ENCODE measurements around the gene ARSG. TPM values are rescaled to one million over a fixed set of nuclear protein-coding genes. Genes with fewer than 3 reads are reported as not detected.

The ARSG gene
- total and polyA plus RNA-seq, 7 donors = 1.7 to 6.1 (median 2.5) TPM

DNA sequence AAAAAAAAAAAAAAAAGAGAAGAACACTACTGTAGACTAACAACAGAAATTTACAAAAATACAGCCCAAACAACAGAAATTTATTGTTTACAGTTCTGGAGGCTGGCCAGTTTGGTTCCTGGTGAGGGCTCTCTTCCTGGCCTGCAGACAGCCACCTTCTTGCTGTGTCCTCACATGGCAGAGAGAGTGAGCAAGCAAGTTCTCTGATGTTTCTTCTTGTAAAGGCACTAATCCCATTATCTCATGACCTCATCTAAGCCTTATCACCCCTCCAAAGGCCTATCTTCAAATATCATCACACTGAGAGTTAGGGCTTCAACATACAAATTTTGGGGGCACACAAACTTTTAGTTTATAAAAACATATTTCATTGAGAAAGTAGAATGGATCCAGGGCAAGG lies 7.3 kb downstream of the ARSG start:
- no peak for DNase-seq
- no peak overlapping the region for H3K4me3 ChIP-seq
- TF ChIP-seq, protein P1, sequence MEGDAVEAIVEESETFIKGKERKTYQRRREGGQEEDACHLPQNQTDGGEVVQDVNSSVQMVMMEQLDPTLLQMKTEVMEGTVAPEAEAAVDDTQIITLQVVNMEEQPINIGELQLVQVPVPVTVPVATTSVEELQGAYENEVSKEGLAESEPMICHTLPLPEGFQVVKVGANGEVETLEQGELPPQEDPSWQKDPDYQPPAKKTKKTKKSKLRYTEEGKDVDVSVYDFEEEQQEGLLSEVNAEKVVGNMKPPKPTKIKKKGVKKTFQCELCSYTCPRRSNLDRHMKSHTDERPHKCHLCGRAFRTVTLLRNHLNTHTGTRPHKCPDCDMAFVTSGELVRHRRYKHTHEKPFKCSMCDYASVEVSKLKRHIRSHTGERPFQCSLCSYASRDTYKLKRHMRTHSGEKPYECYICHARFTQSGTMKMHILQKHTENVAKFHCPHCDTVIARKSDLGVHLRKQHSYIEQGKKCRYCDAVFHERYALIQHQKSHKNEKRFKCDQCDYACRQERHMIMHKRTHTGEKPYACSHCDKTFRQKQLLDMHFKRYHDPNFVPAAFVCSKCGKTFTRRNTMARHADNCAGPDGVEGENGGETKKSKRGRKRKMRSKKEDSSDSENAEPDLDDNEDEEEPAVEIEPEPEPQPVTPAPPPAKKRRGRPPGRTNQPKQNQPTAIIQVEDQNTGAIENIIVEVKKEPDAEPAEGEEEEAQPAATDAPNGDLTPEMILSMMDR (IDR thresholded peaks at IDR 0.05) = no peak
- H3K4me1 ChIP-seq = peaks cover 15% of the 10 kb centered on the region
- intact Hi-C loops (cut with DNase I) = no loop called here
- H3K36me3 ChIP-seq (ENCODE audit: insufficient read depth in 1 of 2, low read depth in 1 of 2) = no peaks in the 10 kb centered on the region
- no peaks in the 10 kb centered on the region for H3K27me3 ChIP-seq (ENCODE audit: insufficient read depth in 3 of 3, low read length in 2 of 3)
- ATAC-seq = no peak
- no peak overlapping the region for H3K27ac ChIP-seq
- no peaks in the 10 kb centered on the region for H3K9me3 ChIP-seq

- 97 to 99% (median 99%) methylated on average over 3 of the region's 3 CpGs for WGBS, 3 donors
- Histone ChIP-seq H3K27me3 (ENCODE audit: insufficient read depth in 3 of 3, low read length in 2 of 3) (no peaks in the 10 kb centered on the region), H3K27ac (no peak overlapping the region), H3K4me1 (peaks cover 15% of the 10 kb centered on the region), H3K4me3 (no peak overlapping the region), H3K36me3 (ENCODE audit: insufficient read depth in 1 of 2, low read depth in 1 of 2) (no peaks in the 10 kb centered on the region), H3K9me3 (no peaks in the 10 kb centered on the region)
- ATAC-seq (no peak), DNase-seq (no peak)
- TF ChIP-seq, protein P1 (IDR thresholded peaks at IDR 0.05) = no peak
- intact Hi-C loops (cut with DNase I) = no loop called here
Measured at GRCh38 chr17:68299817-68300216, 8.5 kb downstream of the ARSG start.

DNA sequence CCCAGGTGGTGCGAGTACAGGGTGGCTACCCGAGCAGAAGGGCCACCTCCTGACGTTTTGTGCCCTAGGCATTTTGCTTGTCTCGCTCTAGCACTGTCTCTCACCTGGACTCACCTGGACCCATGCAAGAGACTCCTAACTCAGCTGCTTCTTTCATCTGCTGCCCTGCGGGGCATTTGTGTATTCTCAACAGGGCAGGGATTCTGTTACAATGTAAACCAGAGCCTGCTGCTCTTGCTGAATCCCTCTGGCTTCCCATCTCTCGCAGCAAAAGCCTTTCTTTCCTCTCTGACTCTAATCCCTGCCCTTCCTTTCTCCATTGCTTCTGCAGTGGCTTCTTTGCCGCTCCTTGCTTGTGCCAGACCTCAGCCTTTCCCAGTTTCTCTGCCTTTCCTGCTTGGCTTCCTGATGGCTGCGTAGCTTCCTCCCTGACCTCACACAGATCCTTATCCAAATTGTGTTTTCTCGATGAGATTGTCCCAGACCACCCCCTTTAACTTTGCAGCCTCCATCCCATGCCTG lies 10.2 kb downstream of the ARSG start:
- Histone ChIP-seq H3K4me1 (peaks cover 11% of the 10 kb centered on the region), H3K4me3 (no peak overlapping the region), H3K9me3 (no peaks in the 10 kb centered on the region), H3K36me3 (ENCODE audit: insufficient read depth in 1 of 2, low read depth in 1 of 2) (no peaks in the 10 kb centered on the region), H3K27ac (no peak overlapping the region), H3K27me3 (ENCODE audit: insufficient read depth in 3 of 3, low read length in 2 of 3) (no peaks in the 10 kb centered on the region)
- intact Hi-C loops (cut with DNase I) = no loop called here
- no peak for DNase-seq
- ATAC-seq = no peak
- 66 to 74% (median 71%) methylated on average over 9 of the region's 9 CpGs for WGBS, 3 donors
- TF ChIP-seq, protein P1 (IDR thresholded peaks at IDR 0.05) = no peak

GRCh38 chr17:68302066-68302564 lies 10.8 kb downstream of the ARSG start:
- H3K27me3 ChIP-seq (ENCODE audit: insufficient read depth in 3 of 3, low read length in 2 of 3) = no peaks in the 10 kb centered on the region
- WGBS, 3 donors = 64 to 76% (median 67%) methylated on average over 10 of the region's 10 CpGs
- H3K9me3 ChIP-seq = no peaks in the 10 kb centered on the region
- intact Hi-C loops (cut with DNase I) = no loop called here
- H3K27ac ChIP-seq = no peak overlapping the region
- TF ChIP-seq, protein P1 (IDR thresholded peaks at IDR 0.05) = no peak
- no peak overlapping the region for H3K4me3 ChIP-seq
- ATAC-seq (no peak), DNase-seq (no peak)
- no peaks in the 10 kb centered on the region for H3K36me3 ChIP-seq (ENCODE audit: insufficient read depth in 1 of 2, low read depth in 1 of 2)
- H3K4me1 ChIP-seq = peaks cover 5% of the 10 kb centered on the region

GRCh38 chr17:68302666-68303065 lies 11.4 kb downstream of the ARSG start:
- H3K9me3 ChIP-seq = no peaks in the 10 kb centered on the region
- H3K4me3 ChIP-seq = no peak overlapping the region
- H3K27me3 ChIP-seq (ENCODE audit: insufficient read depth in 3 of 3, low read length in 2 of 3) = no peaks in the 10 kb centered on the region
- ATAC-seq = no peak
- no peak overlapping the region for H3K27ac ChIP-seq
- WGBS, 3 donors = 60 to 72% (median 67%) methylated on average over 4 of the region's 4 CpGs
- DNase-seq = no peak
- H3K4me1 ChIP-seq = no peaks in the 10 kb centered on the region
- no peaks in the 10 kb centered on the region for H3K36me3 ChIP-seq (ENCODE audit: insufficient read depth in 1 of 2, low read depth in 1 of 2)
- TF ChIP-seq, protein P1 (IDR thresholded peaks at IDR 0.05) = no peak
- intact Hi-C loops (cut with DNase I) = no loop called here
